Mesothelial cell of epicardium (in vitro differentiated cells): Measurements from ENCODE around the gene AFDN. TPM values are rescaled to one million over a fixed set of nuclear protein-coding genes. Genes with fewer than 3 reads are reported as not detected.

Experiments
- DNase-seq, 2 experiments: peaks; one replicate each; pipeline ENCODE4 v3.0.0; 2021; ENCODE audit warnings: low spot score in 2 of 2; ENCODE audit not compliant: unreplicated experiment in 2 of 2
- H3K27ac Mint-ChIP-seq: 2 replicates; pipeline ENCODE4 v1.8.0; 2021; ENCODE audit warnings: mixed read lengths
- H3K27me3 Mint-ChIP-seq: 2 replicates; pipeline ENCODE4 v1.8.0; 2021; ENCODE audit warnings: low read depth, mixed read lengths
- H3K36me3 Mint-ChIP-seq: 2 replicates; pipeline ENCODE4 v1.8.0; 2021; ENCODE audit warnings: mixed read lengths
- H3K4me1 Mint-ChIP-seq: 2 replicates; pipeline ENCODE4 v1.8.0; 2021; ENCODE audit warnings: mixed read lengths
- H3K4me3 Mint-ChIP-seq: 2 replicates; pipeline ENCODE4 v1.8.0; 2021; ENCODE audit warnings: mild to moderate bottlenecking, moderate library complexity, mixed read lengths
- H3K9me3 Mint-ChIP-seq: 2 replicates; pipeline ENCODE4 v1.8.0; 2021; ENCODE audit warnings: mixed read lengths
- total RNA-seq: library from RNA; stranded (reverse); gene quantifications from 3 replicates; pipeline ENCODE4 v1.2.1, GENCODE V29; 2021
- TF ChIP-seq, protein P1 (sequence below): fragments of 200-600 bp; sonication (generic); IDR thresholded peaks from one replicate; pipeline ENCODE4 v1.5.0; 2021; ENCODE audit warnings: antibody characterized with exemption; ENCODE audit not compliant: unreplicated experiment

The AFDN gene
- total RNA-seq, 1 donor from 2014 or later: 284 TPM

DNA sequence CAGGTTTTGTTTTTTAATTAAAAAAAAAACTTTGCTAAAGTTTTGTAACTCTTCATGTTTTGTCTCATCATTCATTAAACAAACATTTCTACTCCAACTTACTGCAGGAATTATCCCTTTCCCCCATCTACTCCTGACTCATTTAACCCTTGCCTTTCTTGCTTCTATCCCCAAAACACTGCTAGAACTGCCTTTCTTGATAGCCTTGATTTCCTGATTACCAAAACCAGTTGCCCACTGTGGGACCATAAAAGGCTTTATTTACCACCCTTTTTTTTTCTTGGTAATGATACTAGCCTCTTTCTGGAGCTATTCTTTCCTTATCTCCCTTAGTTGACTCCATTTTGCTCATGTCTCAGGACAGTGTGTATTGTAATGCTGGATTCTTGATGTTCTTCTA, 15.3 kb downstream of the AFDN start:
- no peaks in the 10 kb centered on the region for H3K9me3 Mint-ChIP-seq
- H3K36me3 Mint-ChIP-seq: no peaks in the 10 kb centered on the region
- H3K4me1 Mint-ChIP-seq: peaks cover 23% of the 10 kb centered on the region
- H3K27me3 Mint-ChIP-seq: no peaks in the 10 kb centered on the region
- TF ChIP-seq, protein P1, sequence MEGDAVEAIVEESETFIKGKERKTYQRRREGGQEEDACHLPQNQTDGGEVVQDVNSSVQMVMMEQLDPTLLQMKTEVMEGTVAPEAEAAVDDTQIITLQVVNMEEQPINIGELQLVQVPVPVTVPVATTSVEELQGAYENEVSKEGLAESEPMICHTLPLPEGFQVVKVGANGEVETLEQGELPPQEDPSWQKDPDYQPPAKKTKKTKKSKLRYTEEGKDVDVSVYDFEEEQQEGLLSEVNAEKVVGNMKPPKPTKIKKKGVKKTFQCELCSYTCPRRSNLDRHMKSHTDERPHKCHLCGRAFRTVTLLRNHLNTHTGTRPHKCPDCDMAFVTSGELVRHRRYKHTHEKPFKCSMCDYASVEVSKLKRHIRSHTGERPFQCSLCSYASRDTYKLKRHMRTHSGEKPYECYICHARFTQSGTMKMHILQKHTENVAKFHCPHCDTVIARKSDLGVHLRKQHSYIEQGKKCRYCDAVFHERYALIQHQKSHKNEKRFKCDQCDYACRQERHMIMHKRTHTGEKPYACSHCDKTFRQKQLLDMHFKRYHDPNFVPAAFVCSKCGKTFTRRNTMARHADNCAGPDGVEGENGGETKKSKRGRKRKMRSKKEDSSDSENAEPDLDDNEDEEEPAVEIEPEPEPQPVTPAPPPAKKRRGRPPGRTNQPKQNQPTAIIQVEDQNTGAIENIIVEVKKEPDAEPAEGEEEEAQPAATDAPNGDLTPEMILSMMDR: no peak
- DNase-seq: no peak
- no peak overlapping the region for H3K4me3 Mint-ChIP-seq
- no peak overlapping the region for H3K27ac Mint-ChIP-seq

DNA sequence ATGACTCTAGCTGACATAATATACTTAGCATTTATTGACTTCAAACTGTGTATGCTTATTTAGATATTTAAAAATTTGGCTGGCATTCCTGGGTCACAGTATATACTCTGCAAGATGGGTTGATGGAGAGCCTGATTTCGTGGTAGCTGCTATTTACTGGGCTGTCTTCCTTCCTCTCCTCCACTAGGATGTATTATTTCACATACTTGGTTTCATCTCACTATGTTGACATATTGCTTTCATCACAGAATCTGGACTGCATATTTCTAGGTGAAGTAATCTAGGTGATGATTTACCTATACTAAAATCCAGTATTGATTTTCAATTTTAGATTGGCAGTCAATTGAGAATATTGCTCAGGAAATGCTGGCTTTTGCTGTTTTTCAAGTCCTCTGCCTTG, 15.7 kb downstream of the AFDN start:
- Mint-ChIP-seq H3K27me3 (no peaks in the 10 kb centered on the region), H3K4me1 (peaks cover 28% of the 10 kb centered on the region), H3K27ac (no peak overlapping the region), H3K4me3 (no peak overlapping the region), H3K9me3 (no peaks in the 10 kb centered on the region), H3K36me3 (no peaks in the 10 kb centered on the region)
- TF ChIP-seq, protein P1: no peak
- no peak for DNase-seq

DNA sequence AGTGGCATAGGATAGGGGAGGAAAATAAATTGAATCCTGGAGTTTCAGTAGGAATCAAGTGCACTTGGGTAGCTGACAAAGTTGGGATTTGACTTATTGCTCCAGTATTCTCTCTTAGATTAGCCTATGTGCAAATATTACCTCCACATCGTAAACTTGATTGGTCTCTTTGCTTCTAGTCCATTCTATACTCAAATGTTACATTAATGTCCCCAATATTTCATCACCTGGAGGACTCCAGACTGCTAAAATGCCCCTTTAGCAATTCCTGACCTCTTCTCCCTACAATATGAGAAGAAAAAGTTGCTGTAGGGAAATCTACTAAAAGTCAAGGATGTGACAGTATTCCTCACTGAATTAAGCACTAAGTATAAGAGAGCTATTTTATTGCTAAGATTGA, 16.3 kb downstream of the AFDN start:
- TF ChIP-seq, protein P1: no peak
- DNase-seq: no peak
- Mint-ChIP-seq H3K27me3 (no peaks in the 10 kb centered on the region), H3K4me1 (peaks cover 34% of the 10 kb centered on the region), H3K36me3 (no peaks in the 10 kb centered on the region), H3K27ac (peak overlapping the region; percentile 23), H3K4me3 (no peak overlapping the region), H3K9me3 (no peaks in the 10 kb centered on the region)

DNA sequence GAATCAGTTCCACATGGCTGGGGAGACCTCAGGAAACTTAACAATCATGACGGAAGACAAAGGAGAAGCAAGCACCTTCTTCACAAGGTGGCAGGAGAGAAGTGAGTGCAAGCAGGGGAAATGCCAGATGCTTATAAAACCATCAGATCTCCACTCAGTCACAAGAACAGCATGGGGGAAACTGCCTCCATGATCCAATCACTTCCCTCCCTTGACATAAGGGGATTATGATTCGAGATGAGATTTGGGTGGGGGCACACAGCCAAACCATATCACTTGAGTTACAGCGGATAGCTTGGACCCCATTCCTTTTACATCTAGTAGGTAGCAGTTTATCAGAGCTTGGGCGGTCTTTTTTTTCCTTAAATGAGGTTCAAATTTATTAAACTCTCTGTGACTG, 19.1 kb downstream of the AFDN start:
- peaks cover 53% of the 10 kb centered on the region for H3K4me1 Mint-ChIP-seq
- DNase-seq: no peak
- H3K27ac Mint-ChIP-seq: peak overlapping the region; percentile 92
- no peak overlapping the region for H3K4me3 Mint-ChIP-seq
- TF ChIP-seq, protein P1: no peak
- H3K9me3 Mint-ChIP-seq: no peaks in the 10 kb centered on the region
- H3K36me3 Mint-ChIP-seq: no peaks in the 10 kb centered on the region
- H3K27me3 Mint-ChIP-seq: no peaks in the 10 kb centered on the region

DNA sequence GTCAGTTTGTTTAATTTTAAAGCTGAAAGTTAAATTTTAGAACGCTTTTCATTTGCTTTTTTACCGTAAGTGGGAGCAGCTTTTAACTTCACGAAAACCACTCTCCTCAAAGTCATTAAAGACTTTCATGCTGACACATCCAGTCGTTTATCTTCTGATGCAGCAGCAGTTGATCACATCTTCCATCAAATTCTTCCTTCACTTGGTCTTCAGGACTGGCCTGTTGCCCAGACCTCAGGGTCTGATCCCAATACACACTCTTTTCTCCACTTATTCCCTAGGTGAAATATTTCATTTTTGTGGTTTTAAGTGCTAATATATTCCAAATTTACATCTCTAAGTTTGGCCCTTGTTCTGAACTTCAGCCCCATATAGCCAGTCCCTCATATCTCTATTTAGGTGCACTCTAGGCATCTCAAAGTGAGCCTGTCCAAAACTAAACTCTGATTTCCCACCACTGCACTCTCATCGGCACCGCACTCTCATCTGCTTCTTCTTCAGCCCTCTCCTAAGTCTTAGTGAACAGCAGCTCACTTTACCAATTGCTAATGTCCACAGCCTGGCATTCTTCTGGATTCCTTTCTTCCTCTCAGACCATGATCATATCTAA, 20.4 kb downstream of the AFDN start:
- peaks cover 65% of the 10 kb centered on the region for H3K4me1 Mint-ChIP-seq
- H3K9me3 Mint-ChIP-seq: no peaks in the 10 kb centered on the region

More for the DNA sequence above, 20.4 kb downstream of the AFDN start:
- Mint-ChIP-seq H3K4me3 (peak overlapping the region; percentile 0), H3K27ac (peak overlapping the region; percentile 100), H3K27me3 (no peaks in the 10 kb centered on the region), H3K36me3 (no peaks in the 10 kb centered on the region)
- TF ChIP-seq, protein P1: no peak
- no peak for DNase-seq
